Esophagus muscularis mucosa (tissue), 4 donors: ENCODE data around the gene ACTR6. TPM values are rescaled to one million over a fixed set of nuclear protein-coding genes. Genes with fewer than 3 reads are reported as not detected.

Experiments
- DNase-seq: peaks from one replicate; pipeline ENCODE4 v3.0.0-alpha.2; 2017; ENCODE audit errors: extremely low spot score
- H3K27ac ChIP-seq, 4 donors: fragments of 200-600 bp; sonication (generic); replicated peaks in 1 of 4; 1 replicate in 3 of 4; 2 replicates in 1 of 4; pipeline ENCODE4 v1.5.1; 2016 to 2019; ENCODE audit warnings: mild to moderate bottlenecking in 1 of 4
- H3K27me3 ChIP-seq, 4 donors: fragments of 200-600 bp; sonication (generic); one replicate each; pipeline versions ENCODE4 v1.5.1 to v1.6.0; 2016 to 2019
- H3K36me3 ChIP-seq, 4 donors: fragments of 200-600 bp; sonication (generic); one replicate each; pipeline ENCODE4 v1.5.1; 2016 to 2019
- H3K4me1 ChIP-seq, 4 donors: fragments of 200-600 bp; sonication (generic); one replicate each; pipeline ENCODE4 v1.5.1; 2016 to 2019
- H3K4me3 ChIP-seq, 4 donors: fragments of 200-600 bp; sonication (generic); 1 replicate in 2 of 4; 2 replicates in 2 of 4; pipeline ENCODE4 v1.5.1; 2016 to 2019; ENCODE audit warnings: mild to moderate bottlenecking in 4 of 4, moderate library complexity in 1 of 4
- H3K9me3 ChIP-seq, 4 donors: fragments of 200-600 bp; sonication (generic); 1 replicate in 3 of 4; 2 replicates in 1 of 4; pipeline ENCODE4 v1.5.1; 2016 to 2019
- CTCF ChIP-seq, 3 experiments: fragments of 200-600 bp in 2 of 3; fragments of 450-650 bp in 1 of 3; sonication (generic) in 2 of 3; IDR thresholded peaks; one replicate each; pipeline ENCODE4 v1.5.1; 2017 to 2019; ENCODE audit warnings: antibody characterized with exemption in 3 of 3, mild to moderate bottlenecking in 2 of 3, moderate library complexity in 1 of 3
- EP300 ChIP-seq: sonication (generic); formaldehyde crosslinking; IDR thresholded peaks from one replicate; pipeline ENCODE4 v1.6.1; 2017; ENCODE audit warnings: antibody characterized with exemption
- POLR2A ChIP-seq: fragments of 450-650 bp; IDR thresholded peaks from one replicate; pipeline ENCODE4 v1.6.1; 2017; ENCODE audit warnings: antibody characterized with exemption, moderate library complexity, mild to moderate bottlenecking, low read depth
- POLR2AphosphoS5 ChIP-seq, 2 donors: sonication (generic); formaldehyde crosslinking; IDR thresholded peaks; one replicate each; pipeline ENCODE4 v1.6.1; 2017; ENCODE audit warnings: antibody characterized with exemption in 2 of 2
- WGBS: methylation state at CpG from one replicate; pipeline ENCODE4 v1.1.5; 2018; 5-methylcytosine and 5-hydroxymethylcytosine counted together
- intact Hi-C: fragments of 100-400 bp; cut with DNase I; formaldehyde crosslinking; loops from one replicate; pipeline ENCODE4 v1.15.1; 2023
- total RNA-seq, 4 donors: library from RNA; depleted of rRNA; stranded (reverse); fragments of >200 nt; gene quantifications; one replicate each; pipeline versions ENCODE4 v1.1.0 to v1.2.1, GENCODE V29; 2016

Gene ACTR6
- total RNA-seq, 4 donors from 2014 or later = 9.6 to 14.2 (median 13.3) TPM

GRCh38 chr12:100248886-100249285, 48.3 kb downstream of the ACTR6 start:
- H3K27ac ChIP-seq = no peak overlapping the region
- no peak overlapping the region for H3K4me3 ChIP-seq
- H3K9me3 ChIP-seq = no peaks in the 10 kb centered on the region
- H3K4me1 ChIP-seq = no peaks in the 10 kb centered on the region
- intact Hi-C loops = no loop called here
- DNase-seq = no peak
- TF ChIP-seq EP300 = no peak
- no peak for TF ChIP-seq POLR2AphosphoS5 (IDR thresholded peaks at IDR 0.05)
- TF ChIP-seq CTCF (IDR thresholded peaks at IDR 0.05) = no peak
- no peak for TF ChIP-seq POLR2A
- H3K36me3 ChIP-seq = no peaks in the 10 kb centered on the region
- H3K27me3 ChIP-seq = no peaks in the 10 kb centered on the region

GRCh38 chr12:100249941-100250340, 49.3 kb downstream of the ACTR6 start:
- H3K9me3 ChIP-seq = no peaks in the 10 kb centered on the region
- H3K4me3 ChIP-seq = no peak overlapping the region
- no peaks in the 10 kb centered on the region for H3K36me3 ChIP-seq
- H3K27ac ChIP-seq = no peak overlapping the region
- intact Hi-C loops = no loop called here
- no peaks in the 10 kb centered on the region for H3K27me3 ChIP-seq
- DNase-seq = no peak
- WGBS = 95% methylated on average over 7 of the region's 7 CpGs
- no peaks in the 10 kb centered on the region for H3K4me1 ChIP-seq
- no peak for TF ChIP-seq CTCF (IDR thresholded peaks at IDR 0.05)

- TF ChIP-seq CTCF (IDR thresholded peaks at IDR 0.05) (no peak), EP300 (no peak), POLR2AphosphoS5 (IDR thresholded peaks at IDR 0.05) (no peak), POLR2A (no peak)
- no peak for DNase-seq
- intact Hi-C loops = no loop called here
- WGBS = 83% methylated on average over 2 of the region's 2 CpGs
- H3K36me3 ChIP-seq = no peaks in the 10 kb centered on the region
- H3K27ac ChIP-seq = no peak overlapping the region
- H3K27me3 ChIP-seq = no peaks in the 10 kb centered on the region
- no peaks in the 10 kb centered on the region for H3K4me1 ChIP-seq
- no peaks in the 10 kb centered on the region for H3K9me3 ChIP-seq
- H3K4me3 ChIP-seq = no peak overlapping the region
These were observed 51.3 kb downstream of the ACTR6 start for GRCh38 chr12:100251917-100252316.

GRCh38 chr12:100253437-100253836, 52.8 kb downstream of the ACTR6 start:
- 97% methylated on average over 1 of the region's 1 CpG for WGBS
- DNase-seq = no peak
- intact Hi-C loops = no loop called here
- Histone ChIP-seq H3K36me3 (no peaks in the 10 kb centered on the region), H3K27ac (no peak overlapping the region), H3K4me1 (no peaks in the 10 kb centered on the region), H3K9me3 (no peaks in the 10 kb centered on the region), H3K27me3 (no peaks in the 10 kb centered on the region), H3K4me3 (no peak overlapping the region)
- TF ChIP-seq CTCF (IDR thresholded peaks at IDR 0.05) (no peak), POLR2A (no peak), POLR2AphosphoS5 (IDR thresholded peaks at IDR 0.05) (no peak), EP300 (no peak)

- H3K27me3 ChIP-seq = no peaks in the 10 kb centered on the region
- no peak for DNase-seq
- H3K27ac ChIP-seq = no peak overlapping the region
- WGBS = 90% methylated on average over 1 of the region's 1 CpG
- no peaks in the 10 kb centered on the region for H3K4me1 ChIP-seq
- no peaks in the 10 kb centered on the region for H3K9me3 ChIP-seq
- intact Hi-C loops = no loop called here
- no peak for TF ChIP-seq POLR2AphosphoS5 (IDR thresholded peaks at IDR 0.05)
- no peaks in the 10 kb centered on the region for H3K36me3 ChIP-seq
- H3K4me3 ChIP-seq = no peak overlapping the region
These were observed 54.3 kb downstream of the ACTR6 start for GRCh38 chr12:100254876-100255275.
